HG03354 (cell line): ENCODE results near the gene EFNA3.
"Not testable (repeated sequence)": the region's sequence is repeated elsewhere in the genome, so short reads cannot be mapped to it uniquely, and the experiment has no call there.

Experiments used
- ATAC-seq: cut with Tn5 transposase; IDR thresholded peaks from one replicate; pipeline ENCODE4 v1.9.1; 2021; ENCODE audit warnings: mild to moderate bottlenecking; ENCODE audit not compliant: unreplicated experiment, poor library complexity, severe bottlenecking

EFNA3 gene

DNA sequence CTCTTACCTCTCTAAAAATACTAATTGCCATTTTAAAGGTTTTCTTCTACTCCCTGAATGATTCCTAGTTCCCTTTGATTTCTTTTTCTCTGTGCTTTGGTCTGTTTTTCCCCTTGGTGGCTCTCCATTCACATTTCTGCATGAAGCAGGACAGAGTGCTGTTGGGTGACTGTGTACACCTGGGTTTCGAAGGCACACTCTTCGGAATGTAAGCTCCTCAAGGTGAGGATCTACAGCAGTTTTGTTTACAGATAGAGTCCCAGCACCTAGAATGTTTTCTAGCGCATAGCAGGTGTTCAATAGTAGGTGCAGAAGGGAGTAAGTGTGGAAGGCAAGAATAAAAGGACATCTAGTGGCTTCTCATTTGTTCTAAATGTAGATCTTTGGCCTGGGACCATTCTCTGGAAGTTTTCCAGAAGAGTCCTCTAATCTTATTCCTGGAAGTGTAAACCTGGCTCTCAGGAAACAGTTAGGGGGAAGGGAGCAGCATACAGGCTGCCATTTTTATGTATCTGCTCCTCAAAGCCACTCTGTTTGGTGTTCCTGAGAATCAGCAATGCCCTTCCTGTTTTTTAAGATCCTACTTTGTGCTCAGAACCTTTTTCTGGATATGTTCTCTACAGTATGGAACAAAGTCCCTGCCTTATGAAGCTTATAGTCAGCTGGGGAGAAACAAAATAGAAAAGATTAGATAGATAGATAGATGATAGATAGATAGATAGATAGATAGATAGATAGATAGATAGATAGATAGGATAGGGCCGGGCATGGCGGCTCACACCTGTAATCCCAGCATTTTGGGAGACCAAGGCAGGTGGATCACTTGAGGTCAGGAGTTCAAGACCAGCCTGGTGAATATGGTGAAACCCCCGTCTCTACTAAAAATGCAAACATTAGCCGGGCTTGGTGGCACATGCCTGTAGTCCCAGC, 26.2 kb downstream of the EFNA3 start:
- no peak for ATAC-seq

GRCh38 chr1:155105604-155106011, 27.0 kb downstream of the EFNA3 start:
- ATAC-seq: no peak

DNA sequence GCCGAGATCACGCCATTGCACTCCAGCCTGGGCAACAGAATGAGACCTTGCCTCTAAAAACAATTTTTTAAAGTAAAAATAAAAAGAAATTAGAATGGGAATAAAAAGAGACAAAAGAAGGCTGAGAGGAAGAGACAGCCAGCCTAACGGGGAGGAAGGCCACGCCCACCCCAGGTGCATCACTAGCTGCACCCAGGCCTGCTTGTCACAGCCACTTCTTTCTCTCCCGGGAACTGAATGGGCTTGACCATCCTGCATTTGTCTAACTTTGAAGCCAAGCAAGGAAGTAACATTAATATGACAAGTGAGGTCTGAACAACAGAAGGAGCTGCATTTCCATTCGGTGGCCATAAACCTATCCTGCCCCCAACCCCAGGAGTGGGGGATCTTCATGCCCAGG, 28.2 kb downstream of the EFNA3 start:
- no peak for ATAC-seq

DNA sequence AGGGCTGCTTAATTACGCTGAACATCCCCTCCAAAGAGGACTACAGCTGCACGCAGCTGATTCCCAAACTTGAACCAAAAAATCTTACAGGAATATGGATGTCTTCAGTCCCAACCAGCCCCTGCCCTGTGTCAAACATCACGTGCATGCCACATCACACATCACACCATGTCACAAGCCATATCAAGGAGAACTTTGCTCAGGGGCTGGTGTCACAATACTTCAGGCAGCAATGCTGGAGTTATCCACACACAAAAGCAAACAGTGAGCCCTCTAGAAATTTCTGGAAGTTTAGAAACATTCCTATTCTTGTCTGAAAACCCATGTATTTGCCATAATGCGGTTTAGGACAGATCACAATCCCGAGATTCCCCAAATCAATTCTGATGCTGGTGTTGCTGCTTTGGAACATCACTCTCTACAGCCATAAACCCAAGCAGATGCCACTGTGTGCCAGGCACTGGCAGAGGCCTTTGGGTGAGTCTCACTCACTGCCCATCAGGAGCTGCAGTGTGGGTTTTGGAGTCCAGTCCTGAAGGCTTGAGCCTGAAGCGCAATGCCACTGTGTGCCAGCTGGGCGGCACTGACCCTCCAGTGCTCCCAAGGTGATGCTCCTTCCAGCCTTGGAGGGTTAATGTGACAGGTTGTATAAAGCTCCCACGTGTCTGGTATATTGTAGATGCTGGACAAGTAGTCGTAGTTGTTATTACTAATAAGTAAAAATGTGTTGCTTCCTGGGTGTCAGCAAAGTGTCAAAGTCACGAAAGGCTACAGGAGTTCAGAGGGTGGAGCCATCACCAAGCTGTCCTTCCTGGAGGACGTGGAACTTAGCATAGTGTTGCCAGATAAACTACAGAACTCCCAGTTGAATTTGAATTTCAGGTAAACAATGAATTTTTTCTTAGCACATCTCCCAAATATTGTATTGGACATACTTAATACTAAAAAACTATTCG, 28.9 kb downstream of the EFNA3 start:
- ATAC-seq: no peak

DNA sequence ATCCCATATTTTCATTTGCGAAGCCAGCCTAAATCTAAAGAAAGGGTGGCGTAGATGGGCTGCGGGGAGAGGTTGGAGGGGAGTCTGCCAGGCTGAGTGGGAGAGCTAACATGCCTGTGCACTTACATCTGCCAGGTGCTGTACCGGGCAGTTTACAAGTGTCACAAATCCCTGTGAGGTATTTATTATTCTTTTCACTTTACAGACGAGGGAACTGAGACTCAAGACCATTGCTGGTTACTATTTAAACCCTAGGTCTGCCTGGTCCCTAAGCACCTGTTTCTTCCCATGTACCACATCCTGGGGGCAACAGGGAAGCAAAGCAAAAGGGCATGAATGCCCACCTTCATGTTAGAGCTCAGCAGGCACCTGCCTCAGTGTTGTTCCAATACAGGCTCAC, 29.7 kb downstream of the EFNA3 start:
- no peak for ATAC-seq

DNA sequence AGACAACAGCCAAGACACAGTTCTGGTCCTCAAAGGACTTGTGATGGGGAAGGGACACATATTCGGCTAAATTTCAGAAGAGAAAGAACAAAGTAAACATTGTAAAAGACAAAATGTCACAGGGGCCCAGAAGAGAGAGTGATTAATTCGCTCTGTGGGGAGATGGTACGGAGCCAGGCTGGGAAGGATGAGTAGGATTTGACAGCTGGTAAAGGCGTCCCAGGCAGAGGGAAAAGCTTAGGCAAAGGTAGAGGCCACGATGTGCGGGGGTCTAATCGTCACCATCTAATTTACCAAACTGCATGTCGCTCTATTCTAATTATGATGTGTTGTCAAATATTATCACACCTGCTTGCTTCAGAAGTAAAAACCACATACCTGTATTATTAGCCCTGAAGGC, 31.7 kb downstream of the EFNA3 start:
- ATAC-seq: no peak

DNA sequence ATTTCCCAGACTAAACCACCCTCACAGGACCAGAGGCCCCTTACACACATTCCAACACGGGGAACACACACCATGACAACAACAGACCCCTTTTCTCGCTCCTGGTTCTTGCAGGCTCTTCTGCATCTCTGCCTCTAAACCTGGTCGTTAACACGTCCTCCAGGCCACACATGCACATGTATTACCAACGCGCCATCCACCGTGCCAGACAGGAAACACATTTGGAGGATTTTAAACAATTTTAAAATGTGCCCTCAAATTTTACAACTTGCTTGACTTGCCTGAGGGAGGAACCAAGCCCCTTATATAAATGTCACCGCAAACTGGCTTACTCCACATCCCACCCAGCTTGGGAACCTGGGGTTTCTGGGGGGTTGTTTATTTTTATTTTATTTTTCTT, 32.2 kb downstream of the EFNA3 start:
- ATAC-seq: no peak

GRCh38 chr1:155113450-155113980, 34.9 kb downstream of the EFNA3 start:
- no peak for ATAC-seq

DNA sequence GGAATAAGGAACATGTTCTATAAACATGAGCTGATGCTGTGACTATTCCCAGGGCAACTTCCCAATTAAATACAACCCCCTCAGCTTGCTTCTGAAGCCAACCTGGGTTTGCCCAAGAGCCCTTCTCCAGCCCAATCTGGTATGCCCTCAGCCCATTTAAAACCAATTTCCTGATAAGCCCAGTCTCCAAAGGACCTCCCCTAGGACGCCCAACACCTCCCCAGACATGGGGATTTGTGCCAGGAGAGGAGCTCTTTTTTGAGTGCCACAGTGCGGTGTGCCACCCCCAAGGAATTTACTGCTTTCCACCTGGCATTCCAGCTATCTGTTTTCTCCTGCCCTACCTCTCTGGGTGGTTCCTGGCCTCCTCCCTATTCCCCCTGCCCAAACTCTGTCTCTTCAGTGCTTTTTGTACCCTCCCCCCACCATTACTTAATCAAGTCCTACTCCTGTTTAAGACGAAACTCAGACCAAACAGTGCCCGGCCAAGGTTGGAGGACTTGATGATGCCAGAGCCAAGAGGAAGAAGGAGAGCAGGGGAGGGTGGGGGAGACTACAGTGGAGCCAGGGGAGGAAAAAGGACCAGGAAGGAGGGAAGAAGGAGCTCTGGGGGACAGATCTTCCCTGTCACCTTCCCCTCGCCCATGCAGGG, 37.6 kb downstream of the EFNA3 start:
- ATAC-seq: no peak

DNA sequence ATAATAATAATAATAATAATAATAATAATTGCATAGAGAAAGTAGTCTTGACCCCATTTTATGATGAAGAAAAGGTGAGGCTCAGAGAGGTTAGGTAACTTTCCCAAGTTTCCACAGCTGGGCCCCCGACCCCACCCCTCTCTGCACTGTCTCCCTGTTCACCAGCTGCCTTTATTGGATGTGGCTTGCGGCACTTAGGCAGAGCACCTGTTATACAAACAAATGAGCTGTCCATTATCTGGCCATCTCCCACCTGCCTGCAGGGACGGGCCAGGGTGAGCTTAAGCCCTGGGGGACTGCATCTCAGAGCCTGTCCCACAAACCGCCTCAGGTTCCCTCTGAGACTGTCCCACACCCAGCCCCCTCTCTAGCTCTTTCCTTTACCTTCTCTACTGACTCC, 39.0 kb downstream of the EFNA3 start:
- ATAC-seq: no peak

GRCh38 chr1:155118090-155118489, 39.5 kb downstream of the EFNA3 start:
- ATAC-seq: not testable (repeated sequence)

DNA sequence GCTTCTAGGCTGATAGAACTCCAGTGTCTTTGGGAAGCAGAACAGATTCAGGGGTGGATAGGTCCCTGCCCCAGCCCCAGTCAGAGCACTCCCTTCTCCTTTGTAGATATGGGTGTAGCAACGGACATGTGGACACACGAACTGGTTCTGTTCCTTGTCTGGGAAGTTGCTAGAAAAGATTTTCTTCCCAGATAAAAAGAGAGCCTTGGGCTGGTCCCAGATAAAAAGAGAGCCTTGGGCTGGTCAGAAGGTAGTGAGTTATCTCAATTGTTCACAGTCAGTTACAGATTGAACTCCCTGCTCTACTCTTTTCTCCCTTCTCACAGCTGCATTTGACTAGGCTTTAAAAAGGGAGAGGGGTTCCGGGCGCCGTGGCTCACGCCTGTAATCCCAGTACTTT, 41.6 kb downstream of the EFNA3 start:
- ATAC-seq: no peak

DNA sequence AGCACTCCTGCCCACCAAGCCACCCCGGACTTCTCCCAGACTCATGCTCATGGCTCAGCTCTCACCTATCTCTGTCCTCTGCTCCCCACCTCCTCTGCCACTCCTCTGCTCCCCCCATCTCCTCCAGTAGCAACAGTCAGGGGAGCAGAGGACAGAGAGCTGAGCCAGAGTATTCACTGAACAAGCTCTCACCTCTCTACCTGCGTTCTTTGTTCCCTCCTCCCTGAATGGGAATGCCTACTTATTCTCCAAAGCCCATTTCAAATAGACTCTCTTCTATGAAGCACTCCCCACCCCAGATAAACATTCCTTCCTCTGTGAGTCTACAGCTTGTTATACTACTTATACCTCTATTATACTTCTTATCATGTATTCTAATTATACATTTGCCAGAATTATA, 42.6 kb downstream of the EFNA3 start:
- no peak for ATAC-seq

DNA sequence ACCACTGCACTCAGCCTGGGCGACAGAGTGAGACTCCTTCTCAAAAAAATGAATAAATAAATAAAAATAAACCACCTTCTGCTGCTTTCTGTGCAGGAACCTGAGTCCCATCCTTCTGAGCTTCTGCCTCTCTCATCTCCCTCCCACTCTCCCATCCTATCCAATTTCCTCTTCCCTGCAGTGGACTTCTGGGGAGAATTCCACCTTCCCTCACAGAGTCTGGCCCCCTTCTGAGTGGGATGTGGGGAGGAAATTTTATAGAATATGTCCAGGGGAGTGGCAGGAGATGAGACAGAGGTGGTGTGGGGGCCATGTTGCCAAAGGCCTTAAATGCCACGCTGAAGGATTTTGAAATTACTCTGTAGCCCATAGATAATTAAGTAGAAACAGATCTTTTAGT, 43.7 kb downstream of the EFNA3 start:
- ATAC-seq: no peak

GRCh38 chr1:155123801-155124200, 45.2 kb downstream of the EFNA3 start:
- no peak for ATAC-seq

DNA sequence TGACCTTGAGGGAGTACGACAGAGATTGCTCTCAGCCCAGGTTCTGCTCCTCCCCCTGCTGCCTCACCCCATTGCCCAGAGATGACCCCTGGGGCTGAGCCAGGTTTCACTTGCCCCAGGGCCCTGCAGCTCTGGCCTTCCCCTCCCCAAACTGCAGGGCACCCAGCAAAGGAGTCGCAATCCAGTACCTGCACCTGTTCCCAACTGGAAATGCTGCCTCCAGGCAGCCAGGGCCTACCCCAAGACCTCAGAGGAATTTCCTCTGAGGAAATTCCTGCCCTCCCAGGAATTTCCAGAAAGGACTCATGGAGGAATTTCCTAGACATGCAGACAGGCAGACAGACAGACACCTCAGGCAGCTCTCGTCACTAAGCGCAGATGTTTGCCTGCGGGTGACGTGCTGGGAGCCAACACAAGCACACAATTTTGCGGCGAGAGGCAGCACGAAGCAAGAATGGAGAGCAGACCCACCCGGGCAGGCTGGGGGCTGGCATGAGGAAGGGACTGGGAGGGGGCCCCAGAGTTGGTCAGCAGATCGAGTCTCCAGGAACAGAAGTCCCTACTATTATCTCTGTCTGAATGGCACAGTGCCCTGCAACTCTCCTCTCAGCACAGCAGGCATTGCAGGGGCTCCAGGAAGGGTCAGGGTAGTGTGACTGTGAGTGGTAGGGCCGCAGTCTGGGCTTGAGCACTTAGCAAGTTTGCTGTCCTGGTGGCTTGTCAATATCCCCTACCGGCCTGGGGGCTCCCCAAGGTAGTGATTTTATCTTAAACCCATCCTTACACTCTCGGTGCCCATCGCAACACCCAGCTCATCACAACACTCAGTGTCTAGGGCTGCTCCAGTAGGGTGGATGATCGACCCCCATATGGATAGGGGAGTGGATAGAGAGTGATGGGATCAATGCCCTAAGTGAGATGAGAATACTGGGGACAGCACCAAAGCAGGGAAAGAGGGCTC, 46.1 kb downstream of the EFNA3 start:
- ATAC-seq: no peak

DNA sequence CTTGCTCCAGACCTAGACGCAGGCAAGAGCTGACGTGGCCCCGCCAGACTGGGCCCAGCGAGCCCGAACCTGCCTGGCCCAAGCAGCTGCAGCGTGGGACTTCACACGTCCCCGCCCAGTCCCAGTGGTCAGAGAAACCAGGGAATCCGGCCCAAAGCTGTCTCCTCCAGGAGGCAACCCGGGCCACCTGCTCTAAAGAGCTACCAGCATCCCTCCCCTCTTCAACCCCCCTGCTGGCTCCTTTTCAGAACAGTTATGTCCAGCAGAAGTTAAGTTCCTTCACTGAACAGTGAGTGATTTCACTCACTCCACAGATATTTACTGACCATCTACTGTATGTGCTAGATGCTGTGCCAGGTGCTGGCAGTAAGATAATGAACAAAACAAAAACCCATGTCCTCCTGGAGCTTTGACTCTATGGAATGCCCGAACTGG, 46.9 kb downstream of the EFNA3 start:
- ATAC-seq: no peak

GRCh38 chr1:155125946-155126555, 47.4 kb downstream of the EFNA3 start:
- ATAC-seq: no peak
